H9 (cell line): ENCODE measurements around the gene OSGEPL1. TPM values are rescaled to one million over a fixed set of nuclear protein-coding genes. Genes with fewer than 3 reads are reported as not detected.

Source experiments
- DNase-seq: peaks from one replicate; pipeline ENCODE4 v3.0.0-alpha.2; 2017
- H2AFZ ChIP-seq: one replicate; pipeline ENCODE4 v1.6.1; 2013; ENCODE audit warnings: mild to moderate bottlenecking, low read length, control low read depth, moderate library complexity
- H2AK5ac ChIP-seq: 2 replicates; pipeline ENCODE4 v1.6.1; 2013; ENCODE audit warnings: low read length, control low read depth, mixed read lengths; ENCODE audit not compliant: insufficient read length
- H2BK120ac ChIP-seq: one replicate; pipeline ENCODE4 v1.6.1; 2013; ENCODE audit warnings: low read depth, mild to moderate bottlenecking, low read length, control low read depth, inconsistent platforms; ENCODE audit not compliant: poor library complexity, severe bottlenecking
- H2BK12ac ChIP-seq: 2 replicates; pipeline ENCODE4 v1.6.1; 2013; ENCODE audit warnings: low read length, control low read depth, mixed read lengths, low read depth; ENCODE audit not compliant: insufficient read length
- H2BK15ac ChIP-seq: 2 replicates; pipeline ENCODE4 v1.6.1; 2013; ENCODE audit warnings: low read depth, low read length, control low read depth
- H2BK20ac ChIP-seq: one replicate; pipeline ENCODE4 v1.6.1; 2013; ENCODE audit warnings: low read depth, mild to moderate bottlenecking, low read length, control low read depth, inconsistent platforms; ENCODE audit not compliant: poor library complexity, severe bottlenecking
- H2BK5ac ChIP-seq: 2 replicates; pipeline ENCODE4 v1.6.1; 2013; ENCODE audit warnings: low read length, control low read depth, mixed read lengths; ENCODE audit not compliant: insufficient read length
- H3K14ac ChIP-seq: 2 replicates; pipeline ENCODE4 v1.6.1; 2013; ENCODE audit warnings: low read length, control low read depth; ENCODE audit not compliant: insufficient read depth
- H3K18ac ChIP-seq: 2 replicates; pipeline ENCODE4 v1.6.1; 2013; ENCODE audit warnings: low read depth, mild to moderate bottlenecking, mixed read lengths, low read length, control low read depth; ENCODE audit not compliant: insufficient read length
- H3K23ac ChIP-seq: 2 replicates; pipeline ENCODE4 v1.6.1; 2013; ENCODE audit warnings: low read length, control low read depth, mixed read lengths, low read depth; ENCODE audit not compliant: insufficient read length
- H3K23me2 ChIP-seq: 2 replicates; pipeline ENCODE4 v1.6.1; 2013; ENCODE audit warnings: low read depth, mild to moderate bottlenecking, mixed read lengths, low read length, control low read depth; ENCODE audit not compliant: insufficient read length, poor library complexity, severe bottlenecking
- H3K27ac ChIP-seq: 2 replicates; pipeline ENCODE4 v1.5.1; 2013; ENCODE audit warnings: low read length, control low read depth, mixed read lengths, low read depth; ENCODE audit not compliant: insufficient read length
- H3K27me3 ChIP-seq: 2 replicates; pipeline ENCODE4 v1.6.1; 2013; ENCODE audit warnings: low read length, control low read depth, inconsistent platforms; ENCODE audit not compliant: insufficient read depth
- H3K4ac ChIP-seq: 2 replicates; pipeline ENCODE4 v1.6.1; 2013; ENCODE audit warnings: low read depth, mild to moderate bottlenecking, control low read depth, inconsistent platforms, low read length, moderate library complexity
- H3K4me1 ChIP-seq: 2 replicates; pipeline ENCODE4 v1.6.1; 2013; ENCODE audit warnings: low read length, control low read depth, inconsistent platforms; ENCODE audit not compliant: insufficient read depth
- H3K4me2 ChIP-seq: 2 replicates; pipeline ENCODE4 v1.6.1; 2013; ENCODE audit warnings: low read length, control low read depth, mixed read lengths; ENCODE audit not compliant: insufficient read length, insufficient read depth
- H3K56ac ChIP-seq: 2 replicates; pipeline ENCODE4 v1.6.1; 2013; ENCODE audit warnings: low read depth, mild to moderate bottlenecking, mixed read lengths, low read length, control low read depth; ENCODE audit not compliant: insufficient read length
- H3K79me1 ChIP-seq: 2 replicates; pipeline ENCODE4 v1.6.1; 2013; ENCODE audit warnings: low read depth, mild to moderate bottlenecking, moderate library complexity, low read length, control low read depth, inconsistent platforms; ENCODE audit not compliant: insufficient read depth, poor library complexity, severe bottlenecking
- H3K79me2 ChIP-seq: 2 replicates; pipeline ENCODE4 v1.6.1; 2013; ENCODE audit warnings: low read length, control low read depth, inconsistent platforms; ENCODE audit not compliant: insufficient read depth
- H3K9ac ChIP-seq: 2 replicates; pipeline ENCODE4 v1.6.1; 2013; ENCODE audit warnings: low read length, control low read depth, mixed read lengths; ENCODE audit not compliant: insufficient read length; ENCODE audit errors: extremely low read depth
- H3K9me3 ChIP-seq: one replicate; pipeline ENCODE4 v1.6.1; 2013; ENCODE audit warnings: low read depth, low read length, inconsistent platforms; ENCODE audit not compliant: control insufficient read depth
- H3T11ph ChIP-seq: one replicate; pipeline ENCODE4 v1.6.1; 2013; ENCODE audit warnings: mild to moderate bottlenecking, low read length, control low read depth, inconsistent platforms
- H4K20me1 ChIP-seq: one replicate; pipeline ENCODE4 v1.6.1; 2013; ENCODE audit not compliant: control insufficient read depth, insufficient read length, insufficient read depth
- H4K5ac ChIP-seq: 2 replicates; pipeline ENCODE4 v1.6.1; 2013; ENCODE audit warnings: low read depth, mild to moderate bottlenecking, mixed read lengths, low read length, control low read depth; ENCODE audit not compliant: insufficient read length
- H4K8ac ChIP-seq: replicated peaks from 2 replicates; pipeline ENCODE4 v1.6.1; 2013; ENCODE audit warnings: low read length, control low read depth, mixed read lengths, low read depth; ENCODE audit not compliant: insufficient read length
- H4K91ac ChIP-seq: 2 replicates; pipeline ENCODE4 v1.6.1; 2013; ENCODE audit warnings: low read depth, mild to moderate bottlenecking, moderate library complexity, mixed read lengths, low read length, control low read depth; ENCODE audit not compliant: insufficient read length
- H3K27ac Mint-ChIP-seq, 3 experiments: 2 replicates in 2 of 3; 3 replicates in 1 of 3; pipeline ENCODE4 v1.8.0; 2020 to 2021; ENCODE audit warnings: mixed read lengths in 3 of 3, mild to moderate bottlenecking in 1 of 3, moderate library complexity in 1 of 3
- H3K27me3 Mint-ChIP-seq: 2 replicates; pipeline ENCODE4 v1.8.0; 2021; ENCODE audit warnings: low read depth, mild to moderate bottlenecking, moderate library complexity, mixed read lengths
- H3K36me3 Mint-ChIP-seq, 3 experiments: 2 replicates in 2 of 3; 3 replicates in 1 of 3; pipeline ENCODE4 v1.8.0; 2020 to 2021; ENCODE audit warnings: low read depth in 3 of 3, mixed read lengths in 3 of 3; ENCODE audit not compliant: insufficient read depth in 1 of 3
- H3K4me1 Mint-ChIP-seq, 2 experiments: 2 replicates each; pipeline ENCODE4 v1.8.0; 2020; ENCODE audit warnings: mixed read lengths in 2 of 2
- H3K4me3 Mint-ChIP-seq, 2 experiments: 2 replicates in 1 of 2; 3 replicates in 1 of 2; pipeline ENCODE4 v1.8.0; 2020 to 2021; ENCODE audit warnings: mild to moderate bottlenecking in 2 of 2, mixed read lengths in 2 of 2, moderate library complexity in 1 of 2
- H3K9me3 Mint-ChIP-seq, 2 experiments: 2 replicates in 1 of 2; 3 replicates in 1 of 2; pipeline ENCODE4 v1.8.0; 2020; ENCODE audit warnings: mild to moderate bottlenecking in 2 of 2, mixed read lengths in 2 of 2, moderate library complexity in 1 of 2
- CTCF ChIP-seq: fragments of 200-600 bp; sonication (generic); conservative IDR thresholded peaks from 3 replicates; pipeline ENCODE4 v1.8.0; 2021; ENCODE audit warnings: antibody characterized with exemption, mild to moderate bottlenecking
- WGBS: extraction: QIAGEN DNeasy Blood & Tissue Kit; methylation state at CpG from one replicate; pipeline ENCODE4 v1.1.7; 2013; ENCODE audit warnings: missing lambda C conversion rate, low lambda C conversion rate, mixed read lengths; ENCODE audit not compliant: insufficient read length; ENCODE audit errors: extremely low coverage; 5-methylcytosine and 5-hydroxymethylcytosine counted together
- total RNA-seq: library from RNA; stranded (reverse); gene quantifications from 2 replicates; pipeline ENCODE4 v1.2.1, GENCODE V29; 2021

Gene OSGEPL1
- total RNA-seq, 1 experiment from 2014 or later, result 10.7 TPM

- no peak overlapping the region for H3K18ac ChIP-seq
- H2BK5ac ChIP-seq, result no peak overlapping the region
- H3K79me2 ChIP-seq, result no peaks in the 10 kb centered on the region
- no peaks in the 10 kb centered on the region for H3K4me1 ChIP-seq
- no peaks in the 10 kb centered on the region for H4K20me1 ChIP-seq
- no peak overlapping the region for H2AFZ ChIP-seq
- no peak overlapping the region for H4K91ac ChIP-seq
- no peaks in the 10 kb centered on the region for H3K79me1 ChIP-seq
- H3K4me2 ChIP-seq, result peak overlapping the region; percentile 64
- H3K14ac ChIP-seq, result no peak overlapping the region
- H3K36me3 Mint-ChIP-seq, result peaks cover 7 to 14% (median 12%) of the 10 kb centered on the region in 3 experiments; a peak in 6 of 7 replicates
- no peaks in the 10 kb centered on the region for H3K9me3 ChIP-seq
- no peak for TF ChIP-seq CTCF
- H2BK12ac ChIP-seq, result no peak overlapping the region
- no peak overlapping the region for H3K27ac ChIP-seq
- no peak overlapping the region for H3K9ac ChIP-seq
- no peaks in the 10 kb centered on the region for H3K27me3 Mint-ChIP-seq
- H2BK15ac ChIP-seq, result no peak overlapping the region
- no peak overlapping the region for H3K4ac ChIP-seq
- DNase-seq, result no peak
- no peak overlapping the region for H2AK5ac ChIP-seq
- H3K4me3 Mint-ChIP-seq, result peak overlapping the region in 1 of 2 experiments; percentile 47; a peak in 2 of 5 replicates
- peaks cover 4% of the 10 kb centered on the region in 2 experiments; a peak in 3 of 4 replicates for H3K4me1 Mint-ChIP-seq
- H2BK20ac ChIP-seq, result no peak overlapping the region
- peaks cover 5% of the 10 kb centered on the region for H3K23me2 ChIP-seq
- no CpG with 5 or more reads among the region's 4 CpGs for WGBS
- H3K56ac ChIP-seq, result no peak overlapping the region
- no peak overlapping the region for H3T11ph ChIP-seq
- 0 out of 7 replicates have a peak overlapping the region, but pooled peaks of 1 of the 3 experiments have one; percentile 58 for H3K27ac Mint-ChIP-seq
- no peak overlapping the region for H3K23ac ChIP-seq
- H3K27me3 ChIP-seq, result no peaks in the 10 kb centered on the region
- H3K9me3 Mint-ChIP-seq, result no peaks in the 10 kb centered on the region
- no peak overlapping the region for H2BK120ac ChIP-seq
- no peak overlapping the region for H4K5ac ChIP-seq
- H4K8ac ChIP-seq, result no peak overlapping the region
Observed at GRCh38 chr2:189763908-189764661, 1.5 kb upstream of the OSGEPL1 start.
